ENCODE measurements around the gene SUPT6H.

- peak; percentile 68 for TF ChIP-seq CTCF (IDR thresholded peaks at IDR 0.05)
- no peak for TF ChIP-seq ZFX (IDR thresholded peaks at IDR 0.05; ENCODE audit: borderline replicate concordance)
Observed at GRCh38 chr17:28643983-28644786, 17.8 kb upstream of the SUPT6H start.

Measured in 22Rv1 (cell line).